ENCODE measurements around the gene ANXA6.
A peak's percentile ranks its signal among the peaks of the same experiment; 100 is the strongest.

Gene ANXA6

GRCh38 chr5:151151793-151152192 lies 5.8 kb downstream of the ANXA6 start:
- DNase-seq: peak; percentile 92

- no peak for DNase-seq
Measured at GRCh38 chr5:151151263-151151660, 6.3 kb downstream of the ANXA6 start.

GRCh38 chr5:151150471-151151262 lies 6.9 kb downstream of the ANXA6 start:
- peak; percentile 89 for DNase-seq

- DNase-seq: no peak
Measured at GRCh38 chr5:151148583-151148982, 9.0 kb downstream of the ANXA6 start.

- DNase-seq: no peak
Measured at GRCh38 chr5:151147033-151147432, 10.5 kb downstream of the ANXA6 start.

- DNase-seq: no peak
Measured at GRCh38 chr5:151146061-151146460, 11.5 kb downstream of the ANXA6 start.

GRCh38 chr5:151144922-151145321 lies 12.7 kb downstream of the ANXA6 start:
- DNase-seq: no peak

- no peak for DNase-seq
Measured at GRCh38 chr5:151144275-151144674, 13.3 kb downstream of the ANXA6 start.

- no peak for DNase-seq
Measured at GRCh38 chr5:151143645-151144044, 13.9 kb downstream of the ANXA6 start.

GRCh38 chr5:151142933-151143332 lies 14.6 kb downstream of the ANXA6 start:
- no peak for DNase-seq

- DNase-seq: peak; percentile 78
Measured at GRCh38 chr5:151141535-151141934, 16.0 kb downstream of the ANXA6 start.

GRCh38 chr5:151140686-151141459 lies 16.7 kb downstream of the ANXA6 start:
- no peak for DNase-seq

- no peak for DNase-seq
Measured at GRCh38 chr5:151139646-151140045, 17.9 kb downstream of the ANXA6 start.

- DNase-seq: no peak
Measured at GRCh38 chr5:151139015-151139414, 18.6 kb downstream of the ANXA6 start.

GRCh38 chr5:151138114-151138513 lies 19.5 kb downstream of the ANXA6 start:
- no peak for DNase-seq

GRCh38 chr5:151137067-151137825 lies 20.3 kb downstream of the ANXA6 start:
- no peak for DNase-seq

- no peak for DNase-seq
Measured at GRCh38 chr5:151134228-151134627, 23.4 kb downstream of the ANXA6 start.

- DNase-seq: no peak
Measured at GRCh38 chr5:151132963-151133362, 24.6 kb downstream of the ANXA6 start.

GRCh38 chr5:151130922-151131891 lies 26.4 kb downstream of the ANXA6 start:
- DNase-seq: no peak

- DNase-seq: no peak
Measured at GRCh38 chr5:151130235-151130921, 27.2 kb downstream of the ANXA6 start.

GRCh38 chr5:151128817-151129216 lies 28.8 kb downstream of the ANXA6 start:
- DNase-seq: no peak

- no peak for DNase-seq
Measured at GRCh38 chr5:151127926-151128325, 29.7 kb downstream of the ANXA6 start.

All from activated CD4-positive, alpha-beta T cell treated with anti-CD3 and anti-CD28 coated beads, Interleukin-2, amount 50 U/mL, for 16 hours (primary cell).